ENCODE results near the gene ZNF181.

Gene ZNF181

DNA sequence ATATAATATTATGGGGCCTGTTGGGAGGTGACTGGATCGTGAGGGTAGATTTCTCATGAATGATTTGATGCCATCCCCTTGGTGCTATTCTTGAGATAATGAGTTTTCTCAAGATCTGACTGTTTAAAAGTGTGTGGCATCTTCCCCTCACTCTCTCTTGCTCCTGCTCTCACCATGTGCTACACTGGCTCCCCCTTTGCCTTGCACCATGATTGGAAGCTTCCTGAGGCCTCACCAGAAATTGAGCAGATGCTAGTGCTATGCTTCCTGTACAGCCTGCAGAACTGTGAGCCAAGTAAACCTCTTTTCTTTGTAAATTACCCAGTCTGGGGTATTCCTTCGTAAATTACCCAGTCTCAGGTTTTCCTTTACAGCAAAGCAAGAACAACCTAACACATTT, 40.8 kb downstream of the ZNF181 start:
- ATAC-seq = no peak
- no peak for TF ChIP-seq TOX (CRISPR knock-in tag; IDR thresholded peaks at IDR 0.05; ENCODE audit: borderline replicate concordance)
- no peak for TF ChIP-seq RARB (CRISPR knock-in tag; IDR thresholded peaks at IDR 0.05)
- no peak for TF ChIP-seq ZFP30 (CRISPR knock-in tag; IDR thresholded peaks at IDR 0.05)
- no peak for TF ChIP-seq ARNTL (CRISPR knock-in tag; IDR thresholded peaks at IDR 0.05; ENCODE audit: borderline replicate concordance, low read depth)
- no peak for TF ChIP-seq GLIS3 (CRISPR knock-in tag; IDR thresholded peaks at IDR 0.05)
- TF ChIP-seq, protein P1, sequence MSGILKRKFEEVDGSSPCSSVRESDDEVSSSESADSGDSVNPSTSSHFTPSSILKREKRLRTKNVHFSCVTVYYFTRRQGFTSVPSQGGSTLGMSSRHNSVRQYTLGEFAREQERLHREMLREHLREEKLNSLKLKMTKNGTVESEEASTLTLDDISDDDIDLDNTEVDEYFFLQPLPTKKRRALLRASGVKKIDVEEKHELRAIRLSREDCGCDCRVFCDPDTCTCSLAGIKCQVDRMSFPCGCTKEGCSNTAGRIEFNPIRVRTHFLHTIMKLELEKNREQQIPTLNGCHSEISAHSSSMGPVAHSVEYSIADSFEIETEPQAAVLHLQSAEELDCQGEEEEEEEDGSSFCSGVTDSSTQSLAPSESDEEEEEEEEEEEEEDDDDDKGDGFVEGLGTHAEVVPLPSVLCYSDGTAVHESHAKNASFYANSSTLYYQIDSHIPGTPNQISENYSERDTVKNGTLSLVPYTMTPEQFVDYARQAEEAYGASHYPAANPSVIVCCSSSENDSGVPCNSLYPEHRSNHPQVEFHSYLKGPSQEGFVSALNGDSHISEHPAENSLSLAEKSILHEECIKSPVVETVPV (CRISPR knock-in tag; IDR thresholded peaks at IDR 0.05) = no peak
- TF ChIP-seq, protein P2, sequence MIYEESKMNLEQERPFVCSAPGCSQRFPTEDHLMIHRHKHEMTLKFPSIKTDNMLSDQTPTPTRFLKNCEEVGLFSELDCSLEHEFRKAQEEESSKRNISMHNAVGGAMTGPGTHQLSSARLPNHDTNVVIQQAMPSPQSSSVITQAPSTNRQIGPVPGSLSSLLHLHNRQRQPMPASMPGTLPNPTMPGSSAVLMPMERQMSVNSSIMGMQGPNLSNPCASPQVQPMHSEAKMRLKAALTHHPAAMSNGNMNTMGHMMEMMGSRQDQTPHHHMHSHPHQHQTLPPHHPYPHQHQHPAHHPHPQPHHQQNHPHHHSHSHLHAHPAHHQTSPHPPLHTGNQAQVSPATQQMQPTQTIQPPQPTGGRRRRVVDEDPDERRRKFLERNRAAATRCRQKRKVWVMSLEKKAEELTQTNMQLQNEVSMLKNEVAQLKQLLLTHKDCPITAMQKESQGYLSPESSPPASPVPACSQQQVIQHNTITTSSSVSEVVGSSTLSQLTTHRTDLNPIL (CRISPR knock-in tag; IDR thresholded peaks at IDR 0.05; ENCODE audit: low read depth) = no peak

DNA sequence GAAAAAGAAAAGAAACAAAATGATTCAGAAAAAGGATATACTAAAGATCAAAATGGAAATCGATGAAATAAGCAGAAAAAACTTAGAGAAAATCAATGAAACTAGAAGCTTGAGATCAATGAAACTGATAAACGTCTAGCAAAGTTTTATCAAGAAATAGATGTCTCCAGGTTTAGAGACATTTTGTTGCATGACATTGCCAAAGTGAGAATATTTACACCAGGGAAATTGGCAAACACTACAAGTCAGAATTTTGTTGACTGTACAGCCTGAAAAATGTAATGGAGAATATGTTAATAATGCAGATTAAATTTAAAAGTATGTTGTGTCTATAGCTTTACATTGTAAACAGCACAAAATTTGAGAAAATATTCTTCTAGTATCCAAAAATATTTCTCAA, 44.3 kb downstream of the ZNF181 start:
- no peak for ATAC-seq
- no peak for TF ChIP-seq TOX (CRISPR knock-in tag; IDR thresholded peaks at IDR 0.05; ENCODE audit: borderline replicate concordance)
- no peak for TF ChIP-seq GLIS3 (CRISPR knock-in tag; IDR thresholded peaks at IDR 0.05)
- TF ChIP-seq ZNF8 (CRISPR knock-in tag; IDR thresholded peaks at IDR 0.05) = no peak
- no peak for TF ChIP-seq ZC3H10 (CRISPR knock-in tag; IDR thresholded peaks at IDR 0.05)
- no peak for TF ChIP-seq ZNF70 (CRISPR knock-in tag; IDR thresholded peaks at IDR 0.05)
- no peak for TF ChIP-seq ZNF565 (CRISPR knock-in tag; conservative IDR thresholded peaks at IDR 0.05; ENCODE audit: low read depth)
- TF ChIP-seq, protein P3, sequence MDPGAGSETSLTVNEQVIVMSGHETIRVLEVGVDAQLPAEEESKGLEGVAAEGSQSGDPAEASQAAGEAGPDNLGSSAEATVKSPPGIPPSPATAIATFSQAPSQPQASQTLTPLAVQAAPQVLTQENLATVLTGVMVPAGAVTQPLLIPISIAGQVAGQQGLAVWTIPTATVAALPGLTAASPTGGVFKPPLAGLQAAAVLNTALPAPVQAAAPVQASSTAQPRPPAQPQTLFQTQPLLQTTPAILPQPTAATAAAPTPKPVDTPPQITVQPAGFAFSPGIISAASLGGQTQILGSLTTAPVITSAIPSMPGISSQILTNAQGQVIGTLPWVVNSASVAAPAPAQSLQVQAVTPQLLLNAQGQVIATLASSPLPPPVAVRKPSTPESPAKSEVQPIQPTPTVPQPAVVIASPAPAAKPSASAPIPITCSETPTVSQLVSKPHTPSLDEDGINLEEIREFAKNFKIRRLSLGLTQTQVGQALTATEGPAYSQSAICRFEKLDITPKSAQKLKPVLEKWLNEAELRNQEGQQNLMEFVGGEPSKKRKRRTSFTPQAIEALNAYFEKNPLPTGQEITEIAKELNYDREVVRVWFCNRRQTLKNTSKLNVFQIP (CRISPR knock-in tag; IDR thresholded peaks at IDR 0.05; ENCODE audit: borderline replicate concordance, low read depth) = no peak
- no peak for TF ChIP-seq ARNTL (CRISPR knock-in tag; IDR thresholded peaks at IDR 0.05; ENCODE audit: borderline replicate concordance, low read depth)
- TF ChIP-seq, protein P2 (CRISPR knock-in tag; IDR thresholded peaks at IDR 0.05; ENCODE audit: low read depth) = no peak
- no peak for TF ChIP-seq ESRRG (CRISPR knock-in tag; IDR thresholded peaks at IDR 0.05)
- TF ChIP-seq PPARA (CRISPR knock-in tag; IDR thresholded peaks at IDR 0.05; ENCODE audit: borderline replicate concordance) = no peak
- TF ChIP-seq BACH2 (CRISPR knock-in tag; IDR thresholded peaks at IDR 0.05; ENCODE audit: borderline replicate concordance) = no peak
- no peak for TF ChIP-seq ISL1 (CRISPR knock-in tag; IDR thresholded peaks at IDR 0.05)
- TF ChIP-seq, protein P4, sequence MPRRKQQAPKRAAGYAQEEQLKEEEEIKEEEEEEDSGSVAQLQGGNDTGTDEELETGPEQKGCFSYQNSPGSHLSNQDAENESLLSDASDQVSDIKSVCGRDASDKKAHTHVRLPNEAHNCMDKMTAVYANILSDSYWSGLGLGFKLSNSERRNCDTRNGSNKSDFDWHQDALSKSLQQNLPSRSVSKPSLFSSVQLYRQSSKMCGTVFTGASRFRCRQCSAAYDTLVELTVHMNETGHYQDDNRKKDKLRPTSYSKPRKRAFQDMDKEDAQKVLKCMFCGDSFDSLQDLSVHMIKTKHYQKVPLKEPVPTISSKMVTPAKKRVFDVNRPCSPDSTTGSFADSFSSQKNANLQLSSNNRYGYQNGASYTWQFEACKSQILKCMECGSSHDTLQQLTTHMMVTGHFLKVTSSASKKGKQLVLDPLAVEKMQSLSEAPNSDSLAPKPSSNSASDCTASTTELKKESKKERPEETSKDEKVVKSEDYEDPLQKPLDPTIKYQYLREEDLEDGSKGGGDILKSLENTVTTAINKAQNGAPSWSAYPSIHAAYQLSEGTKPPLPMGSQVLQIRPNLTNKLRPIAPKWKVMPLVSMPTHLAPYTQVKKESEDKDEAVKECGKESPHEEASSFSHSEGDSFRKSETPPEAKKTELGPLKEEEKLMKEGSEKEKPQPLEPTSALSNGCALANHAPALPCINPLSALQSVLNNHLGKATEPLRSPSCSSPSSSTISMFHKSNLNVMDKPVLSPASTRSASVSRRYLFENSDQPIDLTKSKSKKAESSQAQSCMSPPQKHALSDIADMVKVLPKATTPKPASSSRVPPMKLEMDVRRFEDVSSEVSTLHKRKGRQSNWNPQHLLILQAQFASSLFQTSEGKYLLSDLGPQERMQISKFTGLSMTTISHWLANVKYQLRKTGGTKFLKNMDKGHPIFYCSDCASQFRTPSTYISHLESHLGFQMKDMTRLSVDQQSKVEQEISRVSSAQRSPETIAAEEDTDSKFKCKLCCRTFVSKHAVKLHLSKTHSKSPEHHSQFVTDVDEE (CRISPR knock-in tag; IDR thresholded peaks at IDR 0.05) = no peak
- TF ChIP-seq, protein P5, sequence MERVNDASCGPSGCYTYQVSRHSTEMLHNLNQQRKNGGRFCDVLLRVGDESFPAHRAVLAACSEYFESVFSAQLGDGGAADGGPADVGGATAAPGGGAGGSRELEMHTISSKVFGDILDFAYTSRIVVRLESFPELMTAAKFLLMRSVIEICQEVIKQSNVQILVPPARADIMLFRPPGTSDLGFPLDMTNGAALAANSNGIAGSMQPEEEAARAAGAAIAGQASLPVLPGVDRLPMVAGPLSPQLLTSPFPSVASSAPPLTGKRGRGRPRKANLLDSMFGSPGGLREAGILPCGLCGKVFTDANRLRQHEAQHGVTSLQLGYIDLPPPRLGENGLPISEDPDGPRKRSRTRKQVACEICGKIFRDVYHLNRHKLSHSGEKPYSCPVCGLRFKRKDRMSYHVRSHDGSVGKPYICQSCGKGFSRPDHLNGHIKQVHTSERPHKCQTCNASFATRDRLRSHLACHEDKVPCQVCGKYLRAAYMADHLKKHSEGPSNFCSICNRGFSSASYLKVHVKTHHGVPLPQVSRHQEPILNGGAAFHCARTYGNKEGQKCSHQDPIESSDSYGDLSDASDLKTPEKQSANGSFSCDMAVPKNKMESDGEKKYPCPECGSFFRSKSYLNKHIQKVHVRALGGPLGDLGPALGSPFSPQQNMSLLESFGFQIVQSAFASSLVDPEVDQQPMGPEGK (CRISPR knock-in tag; IDR thresholded peaks at IDR 0.05; ENCODE audit: borderline replicate concordance) = no peak
- no peak for TF ChIP-seq ZFP30 (CRISPR knock-in tag; IDR thresholded peaks at IDR 0.05)
- no peak for TF ChIP-seq OSR1 (CRISPR knock-in tag; IDR thresholded peaks at IDR 0.05)

DNA sequence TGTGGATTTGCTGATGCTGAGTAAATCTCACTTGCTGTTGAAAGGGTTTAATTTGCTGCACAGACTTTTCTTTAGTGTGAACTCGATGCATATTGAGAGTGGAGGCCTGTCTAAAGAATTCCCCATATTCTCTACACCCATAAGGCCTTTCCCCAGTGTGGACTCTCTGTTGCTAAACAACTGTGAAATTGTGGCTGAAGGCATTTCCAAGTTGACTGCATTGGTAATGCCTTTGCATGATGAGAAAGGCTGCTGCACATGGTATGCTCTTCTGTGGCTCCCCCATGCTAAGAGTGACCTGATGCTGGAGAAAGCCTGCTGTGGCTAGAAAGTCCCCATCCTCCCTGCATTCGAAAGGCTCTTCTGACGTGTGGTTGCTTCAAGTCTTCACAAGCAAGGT, 45.6 kb downstream of the ZNF181 start:
- ATAC-seq = no peak
- TF ChIP-seq, protein P2 (CRISPR knock-in tag; IDR thresholded peaks at IDR 0.05; ENCODE audit: low read depth) = no peak
- TF ChIP-seq ZNF70 (CRISPR knock-in tag; IDR thresholded peaks at IDR 0.05) (no peak), ZC3H10 (CRISPR knock-in tag; IDR thresholded peaks at IDR 0.05) (no peak), OSR1 (CRISPR knock-in tag; IDR thresholded peaks at IDR 0.05) (no peak), ISL1 (CRISPR knock-in tag; IDR thresholded peaks at IDR 0.05) (no peak)
- TF ChIP-seq, protein P4 (CRISPR knock-in tag; IDR thresholded peaks at IDR 0.05) = no peak
- TF ChIP-seq, protein P5 (CRISPR knock-in tag; IDR thresholded peaks at IDR 0.05; ENCODE audit: borderline replicate concordance) = no peak
